Measurements from ENCODE around the gene SRPRA.

Gene SRPRA

DNA sequence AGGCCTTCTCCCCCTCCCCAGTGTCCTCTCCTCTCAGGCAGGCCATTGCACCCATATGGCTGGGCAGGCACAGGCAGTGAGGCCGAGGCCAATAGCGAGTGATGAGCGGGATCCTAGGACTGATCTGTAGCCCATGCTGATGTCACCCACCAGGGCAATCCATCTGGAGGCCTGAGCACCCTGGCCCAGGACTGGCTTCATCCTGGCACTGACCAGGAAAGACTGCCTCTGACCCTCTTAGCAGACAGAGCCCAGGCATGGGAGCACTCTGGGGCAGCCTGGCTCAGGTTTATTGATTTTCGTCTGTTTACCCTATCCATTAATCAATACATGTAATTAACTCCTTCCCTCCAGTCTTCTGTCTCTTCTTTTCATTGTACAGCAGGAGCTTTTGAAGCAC, 9.1 kb upstream of the SRPRA start:
- no peak for TF ChIP-seq CTCF (IDR thresholded peaks at IDR 0.05; ENCODE audit: low read depth, low read length, missing control alignments)
- DNase-seq (ENCODE audit: extremely low read depth, low read depth), result no peak
- H3K4me3 ChIP-seq (replicated peaks; ENCODE audit: low read depth, low read length), result no peak overlapping the region

GRCh38 chr11:126277322-126277721, 8.6 kb upstream of the SRPRA start:
- no peak overlapping the region for H3K4me3 ChIP-seq (replicated peaks; ENCODE audit: low read depth, low read length)
- TF ChIP-seq CTCF (IDR thresholded peaks at IDR 0.05; ENCODE audit: low read depth, low read length, missing control alignments), result no peak
- no peak for DNase-seq (ENCODE audit: extremely low read depth, low read depth)

- no peak for DNase-seq (ENCODE audit: extremely low read depth, low read depth)
- H3K4me3 ChIP-seq (replicated peaks; ENCODE audit: low read depth, low read length), result peak overlapping the region; percentile 82
- no peak for TF ChIP-seq CTCF (IDR thresholded peaks at IDR 0.05; ENCODE audit: low read depth, low read length, missing control alignments)
Measured at GRCh38 chr11:126268361-126268707, 361 bp downstream of the SRPRA start.

DNA sequence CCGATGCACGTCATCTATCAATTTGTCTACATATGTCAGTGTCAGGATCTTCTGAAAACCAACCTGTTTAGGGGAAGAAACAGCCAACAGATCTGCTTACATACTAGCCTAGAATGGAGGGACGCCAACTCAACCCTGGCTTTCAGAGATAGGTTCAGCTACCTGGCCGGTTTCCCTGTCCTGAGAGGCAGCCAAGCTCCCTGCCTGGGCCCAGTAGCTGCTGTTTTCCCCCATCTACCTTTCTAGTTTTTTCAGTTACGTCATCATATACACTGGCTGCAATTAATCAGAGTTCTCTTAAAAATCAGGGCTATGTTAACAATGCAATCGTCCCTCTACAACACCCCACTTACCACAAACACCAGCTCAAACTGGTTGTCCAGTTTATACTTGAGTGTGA, 1.0 kb downstream of the SRPRA start:
- DNase-seq (ENCODE audit: extremely low read depth, low read depth), result no peak
- no peak for TF ChIP-seq CTCF (IDR thresholded peaks at IDR 0.05; ENCODE audit: low read depth, low read length, missing control alignments)
- H3K4me3 ChIP-seq (replicated peaks; ENCODE audit: low read depth, low read length), result peak overlapping the region; percentile 82

DNA sequence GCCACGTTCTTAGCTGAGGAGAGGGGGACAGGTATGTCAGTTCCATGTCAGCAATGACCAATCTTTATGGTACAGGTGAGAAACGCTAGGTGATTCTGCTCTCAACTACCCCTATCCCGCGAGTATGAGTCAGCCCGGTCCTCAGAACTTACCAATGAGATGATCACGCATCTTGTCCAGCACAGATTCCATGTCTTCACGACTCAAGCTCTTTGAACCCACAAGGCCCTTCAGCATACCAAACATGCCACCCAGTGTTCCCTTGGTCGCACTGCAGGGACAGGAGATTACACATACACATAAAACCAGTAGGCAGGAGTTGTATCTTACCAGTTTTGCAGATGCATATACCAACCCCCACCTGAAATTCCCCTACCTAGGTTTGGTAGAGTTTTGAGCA, 2.9 kb downstream of the SRPRA start:
- no peak for DNase-seq (ENCODE audit: extremely low read depth, low read depth)
- no peak for TF ChIP-seq CTCF (IDR thresholded peaks at IDR 0.05; ENCODE audit: low read depth, low read length, missing control alignments)
- no peak overlapping the region for H3K4me3 ChIP-seq (replicated peaks; ENCODE audit: low read depth, low read length)

DNA sequence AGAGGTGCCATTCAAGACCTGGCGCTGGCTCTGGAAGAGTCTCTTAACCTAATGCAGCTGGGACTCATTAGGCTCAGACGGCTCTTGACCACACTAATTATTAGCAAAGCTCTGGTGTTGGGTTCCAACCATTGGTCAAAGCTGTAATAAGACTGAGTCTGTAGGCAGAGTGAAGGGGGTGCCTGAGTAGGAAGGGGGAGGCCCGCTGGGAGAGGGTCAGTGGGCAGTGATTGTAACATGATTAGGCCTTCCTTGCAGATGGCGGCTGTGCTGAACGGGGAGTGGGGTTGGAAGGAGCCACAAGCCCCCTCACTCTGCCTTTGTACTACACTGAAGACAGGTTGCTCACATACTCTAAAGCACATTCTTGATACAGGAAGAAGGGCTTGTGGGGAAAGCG, 5.2 kb downstream of the SRPRA start:
- no peak for DNase-seq (ENCODE audit: extremely low read depth, low read depth)
- no peak for TF ChIP-seq CTCF (IDR thresholded peaks at IDR 0.05; ENCODE audit: low read depth, low read length, missing control alignments)
- H3K4me3 ChIP-seq (replicated peaks; ENCODE audit: low read depth, low read length), result no peak overlapping the region

DNA sequence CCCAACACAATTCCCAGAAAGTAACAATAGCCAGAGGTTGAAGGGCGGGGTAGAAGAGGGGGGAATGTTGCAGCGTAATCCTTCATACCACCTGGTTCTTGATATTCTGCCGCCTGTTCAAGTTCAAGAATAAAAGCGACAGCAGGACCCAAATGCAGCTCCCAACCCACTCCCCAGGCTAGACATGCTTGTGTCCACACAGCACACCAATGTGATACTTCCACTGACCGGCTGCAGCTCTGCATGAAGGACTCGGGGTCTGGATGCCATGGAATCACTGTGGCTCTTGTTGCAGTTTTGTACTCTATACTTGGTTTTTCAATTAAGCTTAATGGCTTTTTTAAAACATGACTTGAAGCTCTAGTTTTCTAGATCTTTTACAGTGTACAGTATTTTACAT, 6.5 kb downstream of the SRPRA start:
- no peak for DNase-seq (ENCODE audit: extremely low read depth, low read depth)
- no peak for TF ChIP-seq CTCF (IDR thresholded peaks at IDR 0.05; ENCODE audit: low read depth, low read length, missing control alignments)
- no peak overlapping the region for H3K4me3 ChIP-seq (replicated peaks; ENCODE audit: low read depth, low read length)
